Endothelial cell (in vitro differentiated cells): ENCODE measurements around the gene PLD1. TPM values are rescaled to one million over a fixed set of nuclear protein-coding genes. Genes with fewer than 3 reads are reported as not detected.

Experiments used
- DNase-seq: peaks from one replicate; pipeline ENCODE4 v3.0.0; 2021; ENCODE audit warnings: low spot score
- H3K27ac Mint-ChIP-seq: one replicate; pipeline ENCODE4 v1.8.0; 2021; ENCODE audit warnings: mixed read lengths, inconsistent platforms; ENCODE audit not compliant: unreplicated experiment
- H3K27me3 Mint-ChIP-seq: one replicate; pipeline ENCODE4 v1.8.0; 2021; ENCODE audit warnings: mild to moderate bottlenecking, moderate library complexity, mixed read lengths, inconsistent platforms; ENCODE audit not compliant: unreplicated experiment
- H3K36me3 Mint-ChIP-seq: one replicate; pipeline ENCODE4 v1.8.0; 2021; ENCODE audit warnings: mild to moderate bottlenecking, low read depth, mixed read lengths, inconsistent platforms; ENCODE audit not compliant: unreplicated experiment
- H3K4me1 Mint-ChIP-seq: one replicate; pipeline ENCODE4 v1.8.0; 2021; ENCODE audit warnings: mild to moderate bottlenecking, mixed read lengths, inconsistent platforms; ENCODE audit not compliant: unreplicated experiment
- H3K4me3 Mint-ChIP-seq: one replicate; pipeline ENCODE4 v1.8.0; 2021; ENCODE audit warnings: mild to moderate bottlenecking, mixed read lengths, inconsistent platforms; ENCODE audit not compliant: unreplicated experiment
- H3K9me3 Mint-ChIP-seq: one replicate; pipeline ENCODE4 v1.8.0; 2021; ENCODE audit warnings: mixed read lengths, inconsistent platforms; ENCODE audit not compliant: unreplicated experiment
- CTCF ChIP-seq: fragments of 200-600 bp; sonication (generic); IDR thresholded peaks from one replicate; pipeline ENCODE4 v1.5.0; 2021; ENCODE audit warnings: antibody characterized with exemption; ENCODE audit not compliant: unreplicated experiment
- total RNA-seq: library from RNA; stranded (reverse); fragmentation: NEBNext Ultra II Directional; extraction: Animal tissue kit (Norgen Biotek cat#: 25700); gene quantifications from one replicate; pipeline ENCODE4 v1.2.1, GENCODE V29; 2021; ENCODE audit not compliant: unreplicated experiment

Gene PLD1
- total RNA-seq, 1 donor from 2014 or later, result 61.5 TPM

DNA sequence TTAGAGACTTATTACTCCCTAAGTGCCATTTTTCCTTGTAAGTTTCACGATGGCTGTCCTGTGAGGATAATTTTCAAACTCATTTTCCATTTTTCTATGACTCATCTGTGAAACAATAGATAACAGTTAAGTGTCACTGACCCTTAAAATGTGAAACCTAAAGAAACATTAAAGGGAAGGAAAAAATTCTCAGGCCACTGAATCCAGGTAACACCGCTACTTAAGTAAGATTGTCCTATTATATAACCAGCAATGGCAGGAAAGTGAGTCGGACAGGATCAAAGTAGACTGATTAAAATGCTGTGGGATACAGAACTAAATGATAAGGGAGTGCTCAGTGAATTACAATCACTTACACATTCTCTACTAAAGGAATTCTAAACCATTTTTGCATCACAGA, 12.4 kb downstream of the PLD1 start:
- Mint-ChIP-seq H3K4me1 (peaks cover 25% of the 10 kb centered on the region), H3K27ac (peak overlapping the region; percentile 16), H3K27me3 (peaks cover 2% of the 10 kb centered on the region), H3K4me3 (no peak overlapping the region), H3K9me3 (no peaks in the 10 kb centered on the region), H3K36me3 (peaks cover 7% of the 10 kb centered on the region)
- no peak for TF ChIP-seq CTCF
- no peak for DNase-seq

DNA sequence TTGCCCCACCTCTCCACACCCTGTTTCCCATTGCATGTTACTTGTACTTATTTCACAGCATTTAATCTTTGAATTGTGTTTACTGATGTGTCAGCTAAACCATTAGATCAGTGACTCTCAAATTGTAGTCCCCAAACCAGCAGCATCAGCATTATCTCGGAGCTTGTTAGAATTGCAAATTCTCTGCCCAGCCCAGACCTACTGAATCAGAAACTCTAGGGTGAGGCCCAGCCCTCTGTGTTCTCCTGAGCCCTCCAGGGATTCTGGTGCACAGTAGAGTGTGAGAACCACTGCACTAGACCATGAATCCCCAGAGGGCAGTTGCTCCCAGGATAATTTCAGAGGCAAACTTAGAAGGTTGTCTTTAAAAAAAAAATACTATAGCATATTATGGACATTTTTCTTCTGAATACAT, 13.0 kb downstream of the PLD1 start:
- H3K4me1 Mint-ChIP-seq, result peaks cover 28% of the 10 kb centered on the region
- peaks cover 5% of the 10 kb centered on the region for H3K36me3 Mint-ChIP-seq
- TF ChIP-seq CTCF, result no peak
- H3K9me3 Mint-ChIP-seq, result no peaks in the 10 kb centered on the region
- no peak overlapping the region for H3K4me3 Mint-ChIP-seq
- no peak for DNase-seq
- H3K27me3 Mint-ChIP-seq, result peaks cover 2% of the 10 kb centered on the region
- H3K27ac Mint-ChIP-seq, result no peak overlapping the region

GRCh38 chr3:171796625-171797264, 13.5 kb downstream of the PLD1 start:
- no peak for TF ChIP-seq CTCF
- Mint-ChIP-seq H3K9me3 (no peaks in the 10 kb centered on the region), H3K4me1 (peaks cover 32% of the 10 kb centered on the region), H3K36me3 (peaks cover 5% of the 10 kb centered on the region), H3K27me3 (peaks cover 2% of the 10 kb centered on the region), H3K4me3 (no peak overlapping the region), H3K27ac (no peak overlapping the region)
- DNase-seq, result no peak

GRCh38 chr3:171792531-171792930, 17.8 kb downstream of the PLD1 start:
- no peak for DNase-seq
- Mint-ChIP-seq H3K27ac (peak overlapping the region; percentile 99), H3K9me3 (no peaks in the 10 kb centered on the region), H3K4me3 (no peak overlapping the region), H3K27me3 (peaks cover 4% of the 10 kb centered on the region), H3K36me3 (peaks cover 8% of the 10 kb centered on the region), H3K4me1 (peaks cover 50% of the 10 kb centered on the region)
- TF ChIP-seq CTCF, result no peak

DNA sequence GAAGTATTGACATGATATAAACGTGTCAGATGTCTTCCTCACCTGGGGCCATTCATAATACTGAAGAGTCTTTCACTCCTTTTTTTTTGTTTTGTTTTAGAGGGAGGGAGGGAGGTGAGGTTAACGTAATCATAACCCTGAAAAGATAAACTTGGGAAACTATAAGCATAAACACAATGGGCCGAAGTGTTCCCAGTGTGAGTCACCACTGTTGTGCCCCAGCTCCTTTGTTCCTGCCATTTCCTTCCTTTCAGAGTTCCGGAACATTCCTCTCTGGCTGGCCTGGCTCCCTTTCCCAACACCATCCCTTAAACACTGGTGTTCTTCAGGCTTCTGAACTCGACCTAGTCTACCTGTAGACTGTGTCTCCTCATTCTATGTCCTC, 18.6 kb downstream of the PLD1 start:
- Mint-ChIP-seq H3K36me3 (peaks cover 14% of the 10 kb centered on the region), H3K9me3 (no peaks in the 10 kb centered on the region), H3K4me1 (peaks cover 58% of the 10 kb centered on the region), H3K27me3 (peaks cover 4% of the 10 kb centered on the region), H3K4me3 (peak overlapping the region; percentile 56), H3K27ac (peak overlapping the region; percentile 99)
- no peak for TF ChIP-seq CTCF
- DNase-seq, result peak; percentile 45
